ENCODE data around the gene SMYD3. TPM values are rescaled to one million over a fixed set of nuclear protein-coding genes. Genes with fewer than 3 reads are reported as not detected.

SMYD3 gene
- total and polyA plus RNA-seq, 10 of the 15 experiments (the other 5 are each of a cell fraction or from before 2014, with no cell fraction given): 18.3 to 54.0 (median 24.8) TPM

- no peak for TF ChIP-seq BCLAF1 (IDR thresholded peaks at IDR 0.05)
- no peak for TF ChIP-seq CHD1 (IDR thresholded peaks at IDR 0.05; ENCODE audit: low read depth, low read length)
- no peak for TF ChIP-seq SIN3A (IDR thresholded peaks at IDR 0.05; ENCODE audit: low read depth, low read length)
- no peak for TF ChIP-seq ZZZ3 (IDR thresholded peaks at IDR 0.05; ENCODE audit: control insufficient read depth, insufficient read length, low read depth)
- TF ChIP-seq ATF3 (IDR thresholded peaks at IDR 0.05; ENCODE audit: borderline replicate concordance, extremely low read depth, low read depth, low read length): no peak
- TF ChIP-seq KDM1A (IDR thresholded peaks at IDR 0.05; ENCODE audit: borderline replicate concordance): no peak
- TF ChIP-seq ZBTB40 (IDR thresholded peaks at IDR 0.05; ENCODE audit: borderline replicate concordance): no peak
- no peak for TF ChIP-seq RELA (IDR thresholded peaks at IDR 0.05; ENCODE audit: borderline replicate concordance, partially characterized antibody)
- no peak for TF ChIP-seq PRDM15 (CRISPR knock-in tag; IDR thresholded peaks at IDR 0.05)
- TF ChIP-seq HDGF (IDR thresholded peaks at IDR 0.05): 0 out of 2 replicates have a peak, but pooled peaks have one; percentile 44
- peak; percentile 32; the same call in 1 of the 2 replicates for TF ChIP-seq PKNOX1 (IDR thresholded peaks at IDR 0.05)
- no peak for TF ChIP-seq BACH1 (IDR thresholded peaks at IDR 0.05; ENCODE audit: borderline replicate concordance)
- TF ChIP-seq RAD21 (IDR thresholded peaks at IDR 0.05; ENCODE audit: insufficient read depth, low read depth, low read length): peak; percentile 99
- TF ChIP-seq RFX5 (IDR thresholded peaks at IDR 0.05; ENCODE audit: low read depth, low read length): no peak
- TF ChIP-seq HDAC2 (IDR thresholded peaks at IDR 0.05): no peak
- TF ChIP-seq ZNF217 (IDR thresholded peaks at IDR 0.05): no peak
- TF ChIP-seq MXI1 (IDR thresholded peaks at IDR 0.05; ENCODE audit: low read depth, low read length): no peak
- no peak for TF ChIP-seq PAX5 (IDR thresholded peaks at IDR 0.05; ENCODE audit: borderline replicate concordance, low read depth, low read length)
These were observed 504.2 kb downstream of the SMYD3 start (continued) for GRCh38 chr1:246002725-246003441.
